ENCODE results near the gene LDB3. TPM values are rescaled to one million over a fixed set of nuclear protein-coding genes. Genes with fewer than 3 reads are reported as not detected.

The LDB3 gene
- total and polyA plus RNA-seq, 9 of the 15 experiments (the other 6 are each of a cell fraction or from before 2014, with no cell fraction given), result 0.03 TPM; not detected in 8

GRCh38 chr10:86727470-86727869 lies 59.2 kb downstream of the LDB3 start:
- POLR2A ChIA-PET, result interaction anchor here (0.6 kb wide), 1 partner anchor 10 kb away, joined by 3 read pairs; no protein-coding TSS in a partner anchor
- Histone ChIP-seq H3K27ac (ENCODE audit: extremely low read depth, low read depth, low read length) (no peak overlapping the region), H3K4me3 (no peak overlapping the region), H4K20me1 (replicated peaks; ENCODE audit: control insufficient read depth, insufficient read depth, low read length) (no peaks in the 10 kb centered on the region), H3K4me1 (replicated peaks in 1 of 2; ENCODE audit: control insufficient read depth in 2 of 2, insufficient read depth in 2 of 2, low read length in 2 of 2) (no peaks in the 10 kb centered on the region; a peak in 1 of 5 replicates), H3K9me3 (replicated peaks; ENCODE audit: control insufficient read depth, insufficient read depth, low read depth, low read length) (no peaks in the 10 kb centered on the region), H3K9me1 (ENCODE audit: control insufficient read depth, insufficient read depth, low read length) (no peaks in the 10 kb centered on the region), H3K79me2 (ENCODE audit: control insufficient read depth, insufficient read depth, low read length) (no peaks in the 10 kb centered on the region), H2AFZ (ENCODE audit: low read depth, low read length) (no peak overlapping the region), H3K9ac (ENCODE audit: insufficient read depth in 1 of 2, low read depth in 2 of 2, low read length in 2 of 2) (no peak overlapping the region; a peak in 1 of 4 replicates), H3K27me3 (ENCODE audit: control insufficient read depth in 2 of 2, insufficient read depth in 2 of 2, low read length in 2 of 2) (no peaks in the 10 kb centered on the region), H3K4me2 (ENCODE audit: insufficient read depth, low read length) (no peak overlapping the region), H3K36me3 (ENCODE audit: control insufficient read depth, insufficient read depth, low read length) (no peaks in the 10 kb centered on the region)
- ATAC-seq (no peak), FAIRE-seq (no peak), DNase-seq (ENCODE audit: extremely low read depth in 1 of 4, low spot score in 3 of 4) (no peak)
- whole genome bisulfite sequencing (ENCODE audit: insufficient coverage, low coverage, missing lambda C conversion rate), result 79% methylated on average over 5 of the region's 6 CpGs
- no TSS peak for BruUV-seq (replicated peaks)
- in situ Hi-C loops (cut with MboI), result no loop called here
- intact Hi-C loops (cut with micrococcal nuclease), result no loop called here
- CTCF ChIA-PET (ENCODE audit: low intra/inter-chr PET ratio), result no interaction called here
- TF ChIP-seq PBX2 (CRISPR knock-in tag; IDR thresholded peaks at IDR 0.05; ENCODE audit: low read depth), result no peak
- peak; percentile 83 for TF ChIP-seq PBX2 (tag; conservative IDR thresholded peaks at IDR 0.05; ENCODE audit: low read depth)
- TF ChIP-seq RERE (CRISPR knock-in tag; IDR thresholded peaks at IDR 0.05; ENCODE audit: borderline replicate concordance), result no peak
- no peak for TF ChIP-seq KLF1 (tag; IDR thresholded peaks at IDR 0.05)
- TF ChIP-seq RREB1 (CRISPR knock-in tag; IDR thresholded peaks at IDR 0.05), result no peak
- TF ChIP-seq ETV5 (CRISPR knock-in tag; IDR thresholded peaks at IDR 0.05; ENCODE audit: low read depth), result no peak
- peak; percentile 54 for TF ChIP-seq MEIS2 (IDR thresholded peaks at IDR 0.05; ENCODE audit: partially characterized antibody)
- TF ChIP-seq GATAD2A (IDR thresholded peaks at IDR 0.05), result no peak
